Effector CD8-positive, alpha-beta T cell (primary cell): Measurements from ENCODE around the gene MYL10.

Experiments
- DNase-seq: peaks from one replicate; lab custom pipeline; 2025; lab: John Stamatoyannopoulos, UW

MYL10 gene

DNA sequence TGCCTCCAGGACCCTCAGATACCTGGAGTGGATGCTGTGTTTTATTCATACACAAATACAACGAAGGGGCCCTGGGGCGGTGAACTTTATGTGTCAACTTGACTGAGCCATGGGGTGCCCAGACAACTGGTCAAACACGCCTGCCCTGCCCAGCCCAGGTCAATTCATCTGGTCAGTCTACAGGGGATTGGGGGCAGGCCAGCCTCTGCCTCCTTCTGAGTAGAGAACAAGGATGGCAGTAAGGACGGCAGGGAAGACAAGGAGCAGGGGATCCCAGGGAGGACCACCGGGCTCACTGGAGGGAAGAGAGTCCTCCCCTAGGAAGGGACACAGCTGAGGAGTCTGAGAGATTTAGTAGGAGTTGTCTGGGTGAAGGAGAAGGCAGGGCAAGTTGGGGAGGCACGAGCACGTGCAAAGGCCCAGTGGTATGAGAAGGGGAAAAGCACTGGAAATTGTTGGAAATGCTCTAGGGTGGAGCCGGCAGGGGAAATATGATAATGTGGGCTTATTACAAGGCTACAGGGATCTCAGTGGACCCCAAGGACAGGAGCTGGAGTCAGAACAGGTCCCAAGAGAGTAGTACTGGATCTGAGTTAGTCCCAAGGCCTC, 63.4 kb downstream of the MYL10 start:
- no peak for DNase-seq

DNA sequence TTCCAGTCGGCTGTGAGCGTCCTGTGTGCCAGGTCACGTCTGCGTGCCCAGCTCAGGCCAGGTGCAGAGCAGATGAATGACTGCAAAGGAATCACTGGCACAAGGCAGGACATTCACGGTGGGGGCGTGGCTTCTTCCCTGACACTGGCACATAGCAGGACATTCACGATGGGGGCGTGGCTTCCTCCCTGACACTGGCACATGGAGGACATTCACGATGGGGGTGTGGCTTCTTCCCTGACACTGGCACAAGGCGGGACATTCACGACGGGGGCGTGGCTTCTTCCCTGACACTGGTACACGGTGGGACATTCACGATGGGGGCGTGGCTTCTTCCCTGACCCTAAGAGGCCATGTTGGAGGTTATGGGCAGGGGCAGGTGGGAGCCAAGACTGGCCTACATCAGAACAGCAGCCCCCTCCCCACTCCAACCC, 64.3 kb downstream of the MYL10 start:
- DNase-seq, result no peak

DNA sequence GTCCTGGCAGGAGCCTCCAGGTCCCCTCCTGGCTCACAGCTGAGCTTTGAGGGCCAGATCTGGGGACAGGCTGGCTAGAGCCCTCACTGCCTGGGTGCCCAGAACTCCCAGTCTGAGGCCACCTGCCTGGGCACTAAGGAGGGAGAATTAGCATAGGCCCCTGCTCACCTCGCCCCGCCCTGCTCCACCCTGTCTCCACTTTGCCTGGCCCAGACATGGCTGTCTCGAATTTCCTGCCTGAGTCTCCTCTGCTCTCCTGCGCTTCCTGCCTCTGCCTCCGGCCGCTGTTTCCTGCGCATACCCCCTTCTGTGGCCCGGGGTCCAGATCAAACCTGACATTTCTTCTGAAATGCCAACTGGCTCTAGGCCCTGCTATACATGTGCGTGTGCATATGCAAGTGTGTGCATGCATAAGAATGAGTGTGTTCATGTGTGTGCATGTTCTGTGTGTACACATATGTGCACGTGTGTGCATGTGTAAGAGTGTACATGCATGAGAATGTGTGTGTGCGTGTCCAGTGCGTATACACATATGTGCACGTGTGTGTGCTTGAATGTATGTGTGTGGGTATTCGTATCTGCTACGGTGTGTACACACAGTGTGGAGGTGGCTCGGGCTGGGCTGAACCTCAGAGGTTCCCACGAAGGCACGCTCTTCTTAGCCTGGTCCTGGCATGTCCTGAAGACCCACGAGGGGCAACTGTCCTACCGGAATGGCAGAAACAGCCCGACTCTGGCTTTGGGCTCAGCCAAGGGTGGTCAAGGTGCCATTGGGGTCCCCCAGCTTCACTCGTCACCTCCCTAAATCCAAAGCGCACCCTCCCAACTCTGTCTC, 64.9 kb downstream of the MYL10 start:
- DNase-seq, result no peak
